Loucy (cell line): ENCODE results near the gene NIM1K.

Experiments
- H2AFZ ChIP-seq: fragments of 200-600 bp; sonication (generic); 2 replicates; pipeline ENCODE4 v1.6.0; 2016; ENCODE audit warnings: antibody characterized with exemption, mild to moderate bottlenecking, low read length, moderate library complexity
- H3F3A ChIP-seq: fragments of 200-600 bp; 2 replicates; pipeline ENCODE4 v1.6.0; 2016; ENCODE audit warnings: antibody characterized with exemption, low read depth, mild to moderate bottlenecking
- H3K27me3 ChIP-seq: fragments of 200-600 bp; sonication (generic); 2 replicates; pipeline ENCODE4 v1.6.1; 2014; ENCODE audit warnings: low read length, mild to moderate bottlenecking; ENCODE audit not compliant: insufficient read depth, poor library complexity, severe bottlenecking
- H3K36me3 ChIP-seq: fragments of 200-600 bp; sonication (generic); 2 replicates; pipeline ENCODE4 v1.6.1; 2016; ENCODE audit warnings: low read length; ENCODE audit not compliant: insufficient read depth
- H3K4me1 ChIP-seq: fragments of 200-600 bp; sonication (generic); 2 replicates; pipeline ENCODE4 v1.5.1; 2014; ENCODE audit warnings: low read length, mild to moderate bottlenecking; ENCODE audit not compliant: insufficient read depth, poor library complexity, severe bottlenecking
- H3K4me2 ChIP-seq: fragments of 200-600 bp; sonication (generic); 2 replicates; pipeline ENCODE4 v1.6.0; 2014; ENCODE audit warnings: antibody characterized with exemption, low read length, low read depth, mild to moderate bottlenecking; ENCODE audit not compliant: poor library complexity, severe bottlenecking
- H3K4me3 ChIP-seq: fragments of 200-600 bp; sonication (generic); 2 replicates; pipeline ENCODE4 v1.5.1; 2014; ENCODE audit warnings: low read length, mild to moderate bottlenecking, mixed read lengths; ENCODE audit not compliant: poor library complexity, severe bottlenecking
- H3K79me2 ChIP-seq: fragments of 200-600 bp; sonication (generic); 2 replicates; pipeline ENCODE4 v1.6.1; 2014; ENCODE audit warnings: low read length; ENCODE audit not compliant: insufficient read depth
- H3K9ac ChIP-seq: fragments of 200-600 bp; sonication (generic); 2 replicates; pipeline ENCODE4 v1.6.0; 2014; ENCODE audit warnings: mild to moderate bottlenecking, low read depth, low read length, moderate library complexity; ENCODE audit not compliant: poor library complexity, severe bottlenecking
- H3K9me2 ChIP-seq: fragments of 200-600 bp; sonication (generic); replicated peaks from 2 replicates; pipeline ENCODE4 v1.6.1; 2016; ENCODE audit warnings: low read depth, low read length, mixed read lengths
- H3K9me3 ChIP-seq: fragments of 200-600 bp; sonication (generic); 2 replicates; pipeline ENCODE4 v1.6.1; 2014; ENCODE audit warnings: mild to moderate bottlenecking, antibody characterized with exemption, low read length, low read depth; ENCODE audit not compliant: insufficient read depth
- H4K20me1 ChIP-seq: fragments of 200-600 bp; sonication (generic); 2 replicates; pipeline ENCODE4 v1.6.0; 2014; ENCODE audit warnings: antibody characterized with exemption, low read length, mild to moderate bottlenecking; ENCODE audit not compliant: insufficient read depth, poor library complexity, severe bottlenecking
- EZH2phosphoT487 ChIP-seq: fragments of 200-600 bp; IDR thresholded peaks from 2 replicates; pipeline ENCODE4 v1.6.1; 2018; ENCODE audit warnings: antibody characterized with exemption, mild to moderate bottlenecking, moderate library complexity, borderline replicate concordance
- TF ChIP-seq, protein P1 (sequence below): fragments of 200-600 bp; sonication (generic); conservative IDR thresholded peaks from 2 replicates; pipeline ENCODE4 v1.5.1; 2014; ENCODE audit warnings: mild to moderate bottlenecking, antibody characterized with exemption, low read length

The NIM1K gene

DNA sequence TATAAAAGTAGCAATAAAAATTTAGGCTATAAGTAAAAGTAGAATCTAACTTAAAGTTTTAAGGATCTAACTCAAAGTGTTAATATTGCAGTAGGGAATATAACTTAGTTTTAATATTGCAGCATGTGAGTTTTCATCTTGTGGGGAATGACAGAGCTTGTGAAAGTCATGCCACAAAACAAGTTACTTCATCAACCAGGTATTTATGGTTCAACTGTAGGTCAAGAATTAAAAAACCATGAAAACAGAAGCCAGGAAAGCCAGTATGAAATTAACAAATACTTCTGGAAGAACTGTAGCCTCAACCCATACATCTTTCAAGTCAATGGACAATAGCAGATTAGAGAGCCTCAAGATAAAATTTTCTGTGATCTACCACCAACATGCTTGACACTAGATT is 102.2 kb downstream of the NIM1K start:
- Histone ChIP-seq H3K4me1 (peaks cover 17% of the 10 kb centered on the region), H3K9me2 (no peaks in the 10 kb centered on the region), H3K9me3 (no peaks in the 10 kb centered on the region), H3K4me2 (no peak overlapping the region), H3K9ac (no peak overlapping the region), H3K27me3 (no peaks in the 10 kb centered on the region), H3K4me3 (no peak overlapping the region), H3K79me2 (peaks cover 67% of the 10 kb centered on the region), H4K20me1 (peaks cover 89% of the 10 kb centered on the region), H3F3A (peaks cover 7% of the 10 kb centered on the region; the same call in 1 of the 2 replicates), H2AFZ (no peak overlapping the region), H3K36me3 (peaks cover 98% of the 10 kb centered on the region)
- TF ChIP-seq EZH2phosphoT487 = no peak
- TF ChIP-seq, protein P1, sequence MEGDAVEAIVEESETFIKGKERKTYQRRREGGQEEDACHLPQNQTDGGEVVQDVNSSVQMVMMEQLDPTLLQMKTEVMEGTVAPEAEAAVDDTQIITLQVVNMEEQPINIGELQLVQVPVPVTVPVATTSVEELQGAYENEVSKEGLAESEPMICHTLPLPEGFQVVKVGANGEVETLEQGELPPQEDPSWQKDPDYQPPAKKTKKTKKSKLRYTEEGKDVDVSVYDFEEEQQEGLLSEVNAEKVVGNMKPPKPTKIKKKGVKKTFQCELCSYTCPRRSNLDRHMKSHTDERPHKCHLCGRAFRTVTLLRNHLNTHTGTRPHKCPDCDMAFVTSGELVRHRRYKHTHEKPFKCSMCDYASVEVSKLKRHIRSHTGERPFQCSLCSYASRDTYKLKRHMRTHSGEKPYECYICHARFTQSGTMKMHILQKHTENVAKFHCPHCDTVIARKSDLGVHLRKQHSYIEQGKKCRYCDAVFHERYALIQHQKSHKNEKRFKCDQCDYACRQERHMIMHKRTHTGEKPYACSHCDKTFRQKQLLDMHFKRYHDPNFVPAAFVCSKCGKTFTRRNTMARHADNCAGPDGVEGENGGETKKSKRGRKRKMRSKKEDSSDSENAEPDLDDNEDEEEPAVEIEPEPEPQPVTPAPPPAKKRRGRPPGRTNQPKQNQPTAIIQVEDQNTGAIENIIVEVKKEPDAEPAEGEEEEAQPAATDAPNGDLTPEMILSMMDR = no peak

DNA sequence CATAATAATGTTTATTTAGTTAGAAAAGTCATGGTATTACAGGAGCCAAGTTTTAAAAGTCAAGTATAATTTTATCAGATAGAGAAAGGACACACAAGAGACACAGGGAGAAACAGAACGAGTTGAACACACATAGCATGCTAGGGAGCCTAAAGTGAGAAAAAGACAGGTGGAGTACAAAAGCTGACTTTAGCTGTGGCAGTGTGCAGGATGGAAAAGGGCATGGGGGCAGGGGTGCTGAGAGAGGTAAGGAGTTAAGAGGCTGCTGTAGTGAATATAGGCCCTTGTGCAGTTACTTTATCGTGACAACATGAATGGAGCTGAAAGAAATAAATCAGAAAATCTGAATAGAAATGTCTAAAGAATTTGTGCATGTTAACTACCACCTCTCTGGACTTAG is 103.2 kb downstream of the NIM1K start:
- Histone ChIP-seq H3K36me3 (peaks cover 94% of the 10 kb centered on the region), H3K9ac (no peak overlapping the region), H3K79me2 (peaks cover 75% of the 10 kb centered on the region)

DNA sequence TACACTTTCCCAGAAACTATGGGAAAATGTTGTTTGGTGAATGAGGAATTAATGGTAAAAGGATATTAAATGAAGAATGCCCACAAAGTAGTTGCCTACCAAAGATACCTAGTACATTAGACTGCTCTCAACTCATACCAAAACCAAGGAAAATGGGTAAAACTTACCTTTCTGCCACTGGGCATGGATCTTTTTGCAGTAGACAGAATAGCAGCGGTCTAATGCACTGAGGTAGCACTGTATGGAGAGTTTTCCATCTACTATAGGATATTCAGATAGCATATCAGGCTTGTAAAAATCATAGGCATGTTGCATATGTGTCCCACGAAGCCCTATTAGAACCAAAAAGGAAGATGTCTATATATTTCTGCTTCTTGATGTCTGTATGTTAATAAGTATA is 104.8 kb downstream of the NIM1K start:
- TF ChIP-seq EZH2phosphoT487 = no peak
- TF ChIP-seq, protein P1 = no peak
- Histone ChIP-seq H4K20me1 (peaks cover 94% of the 10 kb centered on the region), H3K4me3 (peak overlapping the region; percentile 2), H3K36me3 (peaks cover 93% of the 10 kb centered on the region), H3K27me3 (no peaks in the 10 kb centered on the region), H3K4me2 (peak overlapping the region; percentile 53), H3K9me2 (no peaks in the 10 kb centered on the region), H3K4me1 (peaks cover 30% of the 10 kb centered on the region), H2AFZ (no peak overlapping the region), H3K9ac (no peak overlapping the region), H3K79me2 (peaks cover 82% of the 10 kb centered on the region), H3F3A (peaks cover 3% of the 10 kb centered on the region; the same call in 1 of the 2 replicates), H3K9me3 (no peaks in the 10 kb centered on the region)

More for the DNA sequence above, 103.2 kb downstream of the NIM1K start:
- Histone ChIP-seq H3K9me2 (no peaks in the 10 kb centered on the region), H4K20me1 (peaks cover 90% of the 10 kb centered on the region), H3K4me3 (no peak overlapping the region), H3K9me3 (no peaks in the 10 kb centered on the region), H3K4me2 (no peak overlapping the region), H3F3A (0 out of 2 replicates have a peak, but pooled peaks cover 3% of the 10 kb centered on the region), H3K27me3 (no peaks in the 10 kb centered on the region), H3K4me1 (peaks cover 17% of the 10 kb centered on the region), H2AFZ (no peak overlapping the region)
- TF ChIP-seq, protein P1 = no peak
- TF ChIP-seq EZH2phosphoT487 = no peak
